SK-N-SH (cell line): ENCODE results near the gene GNG4. TPM values are rescaled to one million over a fixed set of nuclear protein-coding genes. Genes with fewer than 3 reads are reported as not detected.

Source experiments
- CTCF ChIA-PET: fragments of 300-600, 350-600 bp; formaldehyde crosslinking; extraction: SDS; loops from one replicate; lab custom pipeline; 2021; lab: Yijun Ruan, JAX
- POLR2A ChIA-PET: fragments of 350-600 bp; sonication (Branson Sonifier 250); formaldehyde crosslinking; extraction: SDS; loops from one replicate; lab custom pipeline; 2020; ENCODE audit warnings: antibody characterized with exemption, inconsistent platforms; lab: Yijun Ruan, JAX
- DNase-seq: peaks from one replicate; pipeline ENCODE4 v3.0.0; 2012
- H2AFZ ChIP-seq: fragments of 200-600 bp; sonication (generic); 2 replicates; pipeline ENCODE4 v1.8.1; 2016; ENCODE audit warnings: antibody characterized with exemption, mild to moderate bottlenecking, low read depth
- H3F3A ChIP-seq: fragments of 200-600 bp; sonication (generic); replicated peaks from 2 replicates; pipeline ENCODE3; 2016; ENCODE audit warnings: antibody characterized with exemption, mild to moderate bottlenecking; ENCODE audit not compliant: insufficient read depth
- H3K27ac ChIP-seq, 2 experiments: fragments of 200-500 bp in 1 of 2; fragments of 200-600 bp in 1 of 2; sonication (Bioruptor generic) in 1 of 2; sonication (generic), shearing (Covaris generic) in 1 of 2; 2 replicates each; pipeline versions ENCODE4 v1.5.1 to v1.6.1; 2014 to 2016; ENCODE audit warnings: low read depth in 2 of 2, inconsistent platforms in 1 of 2, low read length in 1 of 2, mild to moderate bottlenecking in 1 of 2, mixed read lengths in 1 of 2
- H3K27me3 ChIP-seq: fragments of 200-600 bp; sonication (generic), shearing (Covaris generic); 2 replicates; pipeline ENCODE4 v1.6.1; 2016; ENCODE audit warnings: mixed run types; ENCODE audit not compliant: insufficient read depth
- H3K36me3 ChIP-seq, 2 experiments: fragments of 200-500 bp in 1 of 2; fragments of 200-600 bp in 1 of 2; sonication (Bioruptor generic) in 1 of 2; sonication (generic) in 1 of 2; replicated peaks in 1 of 2; 2 replicates each; pipeline versions ENCODE3 to v1.5.1; 2014 to 2016; ENCODE audit warnings: low read length in 1 of 2, mild to moderate bottlenecking in 1 of 2; ENCODE audit not compliant: insufficient read depth in 2 of 2, control insufficient read depth in 1 of 2
- H3K4me1 ChIP-seq, 2 experiments: fragments of 200-500 bp in 1 of 2; fragments of 200-600 bp in 1 of 2; sonication (Bioruptor generic) in 1 of 2; sonication (generic), shearing (Covaris generic) in 1 of 2; 2 replicates each; pipeline versions ENCODE4 v1.5.1 to v1.6.1; 2014 to 2016; ENCODE audit warnings: low read depth in 1 of 2, low read length in 1 of 2, mixed run types in 1 of 2; ENCODE audit not compliant: insufficient read depth in 2 of 2, control insufficient read depth in 1 of 2
- H3K4me2 ChIP-seq: fragments of 200-600 bp; sonication (generic), shearing (Covaris generic); 2 replicates; pipeline ENCODE4 v1.6.1; 2017; ENCODE audit warnings: mixed run types
- H3K4me3 ChIP-seq, 2 experiments: fragments of 200-500 bp in 1 of 2; fragments of 200-600 bp in 1 of 2; sonication (Bioruptor generic) in 1 of 2; sonication (generic), shearing (Covaris generic) in 1 of 2; 2 replicates each; pipeline versions ENCODE4 v1.5.1 to v1.8.1; 2014 to 2016; ENCODE audit warnings: low read depth in 2 of 2, inconsistent platforms in 1 of 2, low read length in 1 of 2, mild to moderate bottlenecking in 1 of 2, mixed read lengths in 1 of 2, moderate library complexity in 1 of 2
- H3K79me2 ChIP-seq: fragments of 200-600 bp; sonication (generic); 2 replicates; pipeline ENCODE4 v1.8.1; 2017; ENCODE audit warnings: mild to moderate bottlenecking; ENCODE audit not compliant: insufficient read depth
- H3K9ac ChIP-seq: fragments of 200-600 bp; sonication (generic); 2 replicates; pipeline ENCODE4 v1.6.1; 2017; ENCODE audit warnings: mixed run types
- H3K9me2 ChIP-seq: fragments of 200-600 bp; sonication (generic); 2 replicates; pipeline ENCODE4 v1.6.1; 2017; ENCODE audit warnings: mixed run types
- H3K9me3 ChIP-seq: fragments of 200-600 bp; sonication (generic); 2 replicates; pipeline ENCODE4 v1.6.1; 2017; ENCODE audit warnings: mixed run types, mild to moderate bottlenecking, moderate library complexity
- H4K20me1 ChIP-seq: fragments of 200-600 bp; sonication (generic); 2 replicates; pipeline ENCODE4 v1.6.1; 2017; ENCODE audit warnings: mild to moderate bottlenecking, mixed run types; ENCODE audit not compliant: insufficient read depth
- CHD2 ChIP-seq: fragments of 150-350 bp; IDR thresholded peaks from 2 replicates; pipeline ENCODE4 v1.6.1; 2018; ENCODE audit warnings: low read length; ENCODE audit not compliant: partially characterized antibody
- CTCF ChIP-seq: fragments of 200-600 bp; sonication (generic); IDR thresholded peaks from 2 replicates; pipeline ENCODE4 v1.6.1; 2017; ENCODE audit warnings: antibody characterized with exemption, mild to moderate bottlenecking, moderate library complexity
- ELF1 ChIP-seq: IDR thresholded peaks from 2 replicates; pipeline ENCODE4 v1.4.0; 2012
- EZH2phosphoT487 ChIP-seq: fragments of 200-600 bp; sonication (generic); IDR thresholded peaks from 2 replicates; pipeline ENCODE4 v1.6.1; 2017; ENCODE audit warnings: low read depth, mixed run types, mild to moderate bottlenecking, antibody characterized with exemption, moderate library complexity, borderline replicate concordance
- FOXM1 ChIP-seq: IDR thresholded peaks from 2 replicates; pipeline ENCODE4 v1.4.0; 2012; ENCODE audit warnings: low read depth, mild to moderate bottlenecking
- GABPA ChIP-seq: IDR thresholded peaks from 2 replicates; pipeline ENCODE4 v1.4.0; 2012; ENCODE audit warnings: low read depth, mild to moderate bottlenecking
- GATA2 ChIP-seq: sonication (generic); formaldehyde crosslinking; IDR thresholded peaks from 2 replicates; pipeline ENCODE4 v1.5.0; 2020; ENCODE audit warnings: mild to moderate bottlenecking, missing genetic modification reagents
- IRF3 ChIP-seq: fragments of 150-350 bp; IDR thresholded peaks from 2 replicates; pipeline ENCODE4 v1.6.1; 2016; ENCODE audit warnings: mild to moderate bottlenecking, low read depth, low read length
- JUND ChIP-seq: IDR thresholded peaks from 2 replicates; pipeline ENCODE4 v1.4.0; 2012
- MEF2A ChIP-seq: IDR thresholded peaks from 2 replicates; pipeline ENCODE4 v1.4.0; 2012; ENCODE audit warnings: low read depth, borderline replicate concordance
- NFIC ChIP-seq: IDR thresholded peaks from 2 replicates; pipeline ENCODE4 v1.4.0; 2012; ENCODE audit warnings: borderline replicate concordance
- NRF1 ChIP-seq: IDR thresholded peaks from 2 replicates; pipeline ENCODE4 v1.6.1; 2012; ENCODE audit warnings: low read depth, mild to moderate bottlenecking, low read length
- PBX3 ChIP-seq: IDR thresholded peaks from 2 replicates; pipeline ENCODE4; 2012
- POLR2AphosphoS5 ChIP-seq: IDR thresholded peaks from 2 replicates; pipeline ENCODE4 v1.6.1; 2012; ENCODE audit warnings: low read depth, low read length
- RFX5 ChIP-seq: IDR thresholded peaks from 2 replicates; pipeline ENCODE4 v1.6.1; 2012; ENCODE audit warnings: mild to moderate bottlenecking, improper control_type of control experiment, low read length
- RXRA ChIP-seq: IDR thresholded peaks from 2 replicates; pipeline ENCODE4 v1.4.0; 2012; ENCODE audit warnings: low read depth, mild to moderate bottlenecking, borderline replicate concordance
- TCF12 ChIP-seq: IDR thresholded peaks from 2 replicates; pipeline ENCODE4 v1.4.0; 2012
- TEAD4 ChIP-seq: IDR thresholded peaks from 2 replicates; pipeline ENCODE4 v1.4.0; 2012; ENCODE audit warnings: mild to moderate bottlenecking, borderline replicate concordance; ENCODE audit not compliant: insufficient read depth
- USF2 ChIP-seq: fragments of 150-350 bp; IDR thresholded peaks from 2 replicates; pipeline ENCODE4 v1.6.1; 2017; ENCODE audit warnings: antibody characterized with exemption, low read length, low read depth, borderline replicate concordance
- YY1 ChIP-seq: IDR thresholded peaks from 2 replicates; pipeline ENCODE4 v1.4.0; 2012; ENCODE audit warnings: low read depth, mild to moderate bottlenecking
- WGBS: methylation state at CpG from one replicate; pipeline ENCODE4 v1.1.6; 2017; ENCODE audit warnings: low lambda C conversion rate; 5-methylcytosine and 5-hydroxymethylcytosine counted together
- polyA plus RNA-seq, 3 experiments: library from polyadenylated mRNA; depleted of rRNA; stranded (reverse); fragments of >200 nt; gene quantifications; 2 replicates each; pipeline ENCODE4 v1.2.3, GENCODE V29; 2012

GNG4 gene
- polyA plus RNA-seq, 1 of the 3 experiments (the other 2 are of a cell fraction): 1.6 TPM

- H4K20me1 ChIP-seq: no peaks in the 10 kb centered on the region
- H3K27me3 ChIP-seq: no peaks in the 10 kb centered on the region
- H3K4me1 ChIP-seq: no peaks in the 10 kb centered on the region
- no peak for DNase-seq
- CTCF ChIA-PET: interaction anchor here (1.4 kb wide), 1 partner anchor 95 kb away, joined by 3 read pairs; no protein-coding TSS in a partner anchor
- POLR2A ChIA-PET: no interaction called here
- H3K4me2 ChIP-seq: no peak overlapping the region
- H2AFZ ChIP-seq: no peak overlapping the region
- no peak for TF ChIP-seq RFX5
- TF ChIP-seq CHD2: no peak
- no peak for TF ChIP-seq TCF12
- TF ChIP-seq YY1: no peak
- no peak for TF ChIP-seq CTCF
- no peak for TF ChIP-seq ELF1
- no peak for TF ChIP-seq EZH2phosphoT487
- TF ChIP-seq USF2: no peak
- no peak for TF ChIP-seq PBX3
- no peak for TF ChIP-seq NFIC
- no peak for TF ChIP-seq JUND
- no peak for TF ChIP-seq RXRA
- no peak for TF ChIP-seq GATA2 (CRISPR knock-in tag)
- no peaks in the 10 kb centered on the region for H3K79me2 ChIP-seq
- H3K9ac ChIP-seq: no peak overlapping the region
- H3K36me3 ChIP-seq: peaks cover 0 to 21% of the 10 kb centered on the region in 2 experiments
- WGBS: 94% methylated on average over 4 of the region's 4 CpGs
- H3K4me3 ChIP-seq: no peak overlapping the region
- H3K9me2 ChIP-seq: no peaks in the 10 kb centered on the region
- H3F3A ChIP-seq: no peaks in the 10 kb centered on the region
- H3K27ac ChIP-seq: no peak overlapping the region
- H3K9me3 ChIP-seq: no peaks in the 10 kb centered on the region
These were observed 39.8 kb upstream of the GNG4 start for GRCh38 chr1:235689356-235689755.

- H3K4me1 ChIP-seq: no peaks in the 10 kb centered on the region
- H3F3A ChIP-seq: no peaks in the 10 kb centered on the region
- WGBS: 93% methylated on average over 3 of the region's 3 CpGs
- H3K27ac ChIP-seq: no peak overlapping the region
- H3K79me2 ChIP-seq: no peaks in the 10 kb centered on the region
- H4K20me1 ChIP-seq: no peaks in the 10 kb centered on the region
- H3K9me2 ChIP-seq: no peaks in the 10 kb centered on the region
- CTCF ChIA-PET: no interaction called here
- no peak overlapping the region for H3K4me3 ChIP-seq
- H2AFZ ChIP-seq: no peak overlapping the region
- no peak overlapping the region for H3K4me2 ChIP-seq
- no peak for DNase-seq
- no peak overlapping the region for H3K9ac ChIP-seq
- no peaks in the 10 kb centered on the region for H3K27me3 ChIP-seq
- POLR2A ChIA-PET: no interaction called here
- no peaks in the 10 kb centered on the region for H3K9me3 ChIP-seq
- H3K36me3 ChIP-seq: peaks cover 0 to 21% of the 10 kb centered on the region in 2 experiments
- TF ChIP-seq JUND: no peak
- TF ChIP-seq CTCF: no peak
- TF ChIP-seq RXRA: no peak
- no peak for TF ChIP-seq GABPA
- TF ChIP-seq USF2: no peak
- no peak for TF ChIP-seq MEF2A
- TF ChIP-seq NFIC: no peak
- TF ChIP-seq FOXM1: no peak
- TF ChIP-seq YY1: no peak
- TF ChIP-seq NRF1: no peak
- no peak for TF ChIP-seq IRF3
- no peak for TF ChIP-seq TEAD4
- TF ChIP-seq POLR2AphosphoS5: no peak
These were observed 38.5 kb upstream of the GNG4 start for GRCh38 chr1:235688096-235688495.
